ENCODE results near the gene DALRD3.

The DALRD3 gene

DNA sequence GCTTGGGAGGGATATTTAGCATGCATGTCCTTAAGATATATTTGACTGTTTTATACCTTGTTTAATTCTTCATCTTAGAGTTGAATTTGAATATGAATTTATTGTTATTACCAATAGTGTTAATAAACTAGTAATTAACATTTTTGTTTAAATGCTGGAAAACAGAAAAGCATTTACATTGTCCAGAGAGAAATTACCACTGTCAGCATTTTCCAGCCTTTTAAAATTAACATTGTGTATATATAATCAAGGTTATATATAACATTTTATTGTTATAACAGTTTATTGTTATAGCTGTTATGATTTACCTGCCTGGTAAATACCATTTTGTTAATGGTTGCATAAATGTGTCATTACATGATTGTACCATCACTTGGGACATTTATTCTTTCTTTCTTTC lies 36.4 kb downstream of the DALRD3 start:
- TF ChIP-seq, protein P1, sequence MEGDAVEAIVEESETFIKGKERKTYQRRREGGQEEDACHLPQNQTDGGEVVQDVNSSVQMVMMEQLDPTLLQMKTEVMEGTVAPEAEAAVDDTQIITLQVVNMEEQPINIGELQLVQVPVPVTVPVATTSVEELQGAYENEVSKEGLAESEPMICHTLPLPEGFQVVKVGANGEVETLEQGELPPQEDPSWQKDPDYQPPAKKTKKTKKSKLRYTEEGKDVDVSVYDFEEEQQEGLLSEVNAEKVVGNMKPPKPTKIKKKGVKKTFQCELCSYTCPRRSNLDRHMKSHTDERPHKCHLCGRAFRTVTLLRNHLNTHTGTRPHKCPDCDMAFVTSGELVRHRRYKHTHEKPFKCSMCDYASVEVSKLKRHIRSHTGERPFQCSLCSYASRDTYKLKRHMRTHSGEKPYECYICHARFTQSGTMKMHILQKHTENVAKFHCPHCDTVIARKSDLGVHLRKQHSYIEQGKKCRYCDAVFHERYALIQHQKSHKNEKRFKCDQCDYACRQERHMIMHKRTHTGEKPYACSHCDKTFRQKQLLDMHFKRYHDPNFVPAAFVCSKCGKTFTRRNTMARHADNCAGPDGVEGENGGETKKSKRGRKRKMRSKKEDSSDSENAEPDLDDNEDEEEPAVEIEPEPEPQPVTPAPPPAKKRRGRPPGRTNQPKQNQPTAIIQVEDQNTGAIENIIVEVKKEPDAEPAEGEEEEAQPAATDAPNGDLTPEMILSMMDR (IDR thresholded peaks at IDR 0.05; ENCODE audit: borderline replicate concordance, control extremely low read depth, extremely low read depth, insufficient read depth, missing control alignments), result no peak
- DNase-seq (ENCODE audit: low spot score), result no peak
- in situ Hi-C loops (cut with MboI; ENCODE audit: low sequenced_read_pairs, unreplicated experiment), result no loop called here

DNA sequence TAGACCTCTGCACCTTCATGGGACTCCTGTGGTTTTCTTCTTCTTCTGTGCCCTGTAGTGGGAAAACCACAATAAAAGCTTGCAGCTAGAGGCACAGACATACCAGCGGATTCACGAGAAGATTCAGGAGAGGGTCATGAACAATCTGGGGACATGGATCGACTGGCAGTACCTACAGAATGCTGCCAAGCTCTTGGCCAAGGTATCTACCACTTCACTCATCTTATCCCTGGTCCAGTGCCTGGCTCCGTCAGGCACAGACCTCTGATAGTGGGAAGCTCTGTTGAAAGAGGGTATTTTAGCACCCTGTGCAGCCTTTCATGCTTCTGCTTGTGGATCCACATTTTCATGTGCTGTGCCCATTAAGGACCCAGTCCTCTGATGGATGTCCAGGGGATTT lies 38.1 kb downstream of the DALRD3 start:
- in situ Hi-C loops (cut with MboI; ENCODE audit: low sequenced_read_pairs, unreplicated experiment), result no loop called here
- DNase-seq (ENCODE audit: low spot score), result no peak
- TF ChIP-seq, protein P1 (IDR thresholded peaks at IDR 0.05; ENCODE audit: borderline replicate concordance, control extremely low read depth, extremely low read depth, insufficient read depth, missing control alignments), result no peak

DNA sequence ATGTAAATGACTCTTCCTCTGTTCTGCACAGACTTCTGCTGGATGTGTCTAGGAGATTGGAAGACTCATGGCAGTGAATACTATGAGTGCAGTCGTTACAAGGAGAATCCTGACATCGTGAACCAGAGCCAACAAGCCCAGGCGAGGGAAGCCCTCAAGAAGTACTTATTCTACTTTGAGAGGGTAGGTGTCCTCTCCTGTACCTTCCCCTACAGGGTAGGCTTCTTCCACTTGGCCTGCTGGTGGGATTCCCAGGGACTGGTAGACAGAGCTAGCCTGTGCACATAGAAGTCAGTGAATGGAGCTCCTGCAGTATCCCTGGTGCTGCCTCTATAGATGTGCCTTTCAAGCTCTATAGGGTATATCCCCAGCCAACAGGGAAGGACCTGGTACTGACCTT lies 38.9 kb downstream of the DALRD3 start:
- TF ChIP-seq, protein P1 (IDR thresholded peaks at IDR 0.05; ENCODE audit: borderline replicate concordance, control extremely low read depth, extremely low read depth, insufficient read depth, missing control alignments), result no peak
- in situ Hi-C loops (cut with MboI; ENCODE audit: low sequenced_read_pairs, unreplicated experiment), result no loop called here
- DNase-seq (ENCODE audit: low spot score), result no peak

DNA sequence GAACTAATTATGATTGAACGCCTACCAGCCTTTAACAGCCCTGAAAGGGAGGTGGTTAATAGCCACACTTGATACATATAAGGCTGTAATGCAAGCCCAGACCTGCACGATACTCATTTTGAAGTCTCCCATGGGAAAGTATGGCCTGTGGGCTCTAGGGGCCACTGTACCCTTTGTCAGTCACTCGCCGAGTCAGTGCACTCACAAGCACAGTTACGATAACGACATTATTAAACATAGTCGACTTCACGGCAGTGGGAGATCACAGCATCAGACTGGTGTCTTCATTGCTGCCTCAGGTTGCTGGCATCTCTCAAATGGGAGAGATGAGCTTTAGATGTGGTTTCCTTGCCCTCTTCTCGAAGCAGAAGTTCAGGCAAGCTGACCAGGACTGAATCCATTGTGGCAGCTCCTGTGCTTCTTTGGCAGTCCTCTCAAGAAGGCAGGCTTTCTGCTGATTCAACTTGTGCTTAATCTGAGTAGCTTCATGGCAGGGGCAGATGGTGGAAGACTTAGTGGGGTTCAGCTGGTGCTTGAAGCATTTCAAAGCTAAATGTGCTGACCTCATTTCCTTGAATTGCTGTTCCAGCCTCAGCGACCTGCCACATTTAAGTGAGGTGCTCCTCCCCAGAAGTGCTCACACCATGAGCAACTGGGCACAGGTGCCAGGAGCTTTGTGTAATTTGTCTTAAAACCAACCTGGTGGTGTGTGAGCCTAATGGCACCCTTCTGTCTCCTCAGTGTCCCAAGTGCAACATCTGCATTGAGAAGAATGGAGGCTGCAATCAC lies 44.1 kb downstream of the DALRD3 start:
- no peak for DNase-seq (ENCODE audit: low spot score)
- TF ChIP-seq, protein P1 (IDR thresholded peaks at IDR 0.05; ENCODE audit: borderline replicate concordance, control extremely low read depth, extremely low read depth, insufficient read depth, missing control alignments), result no peak
- in situ Hi-C loops (cut with MboI; ENCODE audit: low sequenced_read_pairs, unreplicated experiment), result no loop called here

DNA sequence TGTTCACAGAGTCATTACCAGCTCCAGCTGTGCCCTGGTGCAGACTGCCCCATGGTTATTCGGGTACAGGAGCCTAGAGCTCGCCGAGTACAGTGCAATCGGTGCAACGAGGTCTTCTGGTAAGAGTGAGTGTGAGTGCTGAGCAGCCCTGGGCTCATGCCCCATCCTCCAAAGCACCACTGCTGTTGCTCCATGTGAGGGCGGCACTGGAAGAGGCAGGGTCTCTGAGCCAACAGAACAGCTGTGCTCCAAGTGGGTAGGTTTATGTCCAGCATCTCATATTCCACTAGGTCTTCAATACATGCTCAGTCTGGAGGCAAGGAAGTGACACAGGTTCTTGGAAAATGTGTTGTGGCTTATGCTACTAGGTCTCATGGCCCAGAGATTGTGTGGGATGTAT lies 47.8 kb downstream of the DALRD3 start:
- TF ChIP-seq, protein P1 (IDR thresholded peaks at IDR 0.05; ENCODE audit: borderline replicate concordance, control extremely low read depth, extremely low read depth, insufficient read depth, missing control alignments), result no peak
- no peak for DNase-seq (ENCODE audit: low spot score)
- in situ Hi-C loops (cut with MboI; ENCODE audit: low sequenced_read_pairs, unreplicated experiment), result no loop called here

DNA sequence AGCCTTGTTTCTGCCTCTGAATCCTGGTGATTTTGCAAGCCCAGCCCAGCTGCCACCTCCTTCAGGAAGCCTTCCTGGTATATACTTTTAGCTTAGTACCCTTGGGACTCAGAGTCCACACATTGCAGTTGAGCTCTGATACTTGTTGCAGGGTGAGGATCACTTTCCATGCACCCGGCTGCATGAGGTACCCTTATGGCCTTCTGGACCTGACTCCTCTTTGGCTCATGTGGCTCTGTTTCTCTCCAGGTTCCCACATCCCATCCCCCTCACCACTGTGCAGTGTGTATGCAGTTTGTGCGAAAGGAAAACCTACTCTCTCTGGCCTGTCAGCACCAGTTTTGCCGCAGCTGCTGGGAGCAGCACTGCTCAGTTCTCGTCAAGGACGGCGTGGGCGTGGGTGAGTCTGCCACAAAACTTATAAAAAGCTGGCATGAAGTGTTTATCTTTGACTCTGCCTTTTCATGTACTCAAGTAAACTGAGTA lies 51.5 kb downstream of the DALRD3 start:
- in situ Hi-C loops (cut with MboI; ENCODE audit: low sequenced_read_pairs, unreplicated experiment), result no loop called here
- no peak for DNase-seq (ENCODE audit: low spot score)
- TF ChIP-seq, protein P1 (IDR thresholded peaks at IDR 0.05; ENCODE audit: borderline replicate concordance, control extremely low read depth, extremely low read depth, insufficient read depth, missing control alignments), result no peak
